Erythroblast (primary cell): ENCODE data around the gene GPR35.

Experiments
- GATA1 ChIP-seq: IDR thresholded peaks from 2 replicates; pipeline ENCODE4 v1.6.1; 2011; ENCODE audit warnings: low read depth, mild to moderate bottlenecking, control low read depth, low read length, moderate library complexity
- POLR2A ChIP-seq: IDR thresholded peaks from 2 replicates; pipeline ENCODE4 v1.6.1; 2011; ENCODE audit warnings: mild to moderate bottlenecking, low read length

DNA sequence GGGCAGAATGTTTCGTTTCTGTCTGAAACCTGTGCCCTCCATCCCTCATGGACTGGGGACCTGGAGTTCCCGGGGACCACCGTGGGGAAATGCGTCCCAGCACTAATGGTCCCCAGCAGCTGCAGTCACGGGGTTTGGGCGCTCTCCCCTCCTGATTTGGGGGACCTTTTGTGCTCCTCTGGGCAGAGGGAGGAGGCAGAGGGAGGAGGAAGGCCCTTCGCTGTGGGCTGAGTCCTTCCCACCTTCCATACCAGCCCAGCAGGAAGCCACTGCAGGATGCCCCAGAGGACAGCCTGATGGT, 3.2 kb downstream of the GPR35 start:
- TF ChIP-seq POLR2A (no peak), GATA1 (no peak)
